K562 (cell line): ENCODE results near the gene MRPS18B. TPM values are rescaled to one million over a fixed set of nuclear protein-coding genes. Genes with fewer than 3 reads are reported as not detected.

Source experiments
- ARID2 ChIP-seq: fragments of 450-650 bp; IDR thresholded peaks from 2 replicates; pipeline ENCODE4 v1.6.1; 2017; ENCODE audit warnings: antibody characterized with exemption, mild to moderate bottlenecking
- ELF2 ChIP-seq: fragments of 250-450 bp; sonication (Bioruptor Pico); IDR thresholded peaks from 2 replicates; pipeline ENCODE4 v1.5.0; 2021; ENCODE audit warnings: mild to moderate bottlenecking
- FOXA1 ChIP-seq: fragments of 450-650 bp; IDR thresholded peaks from 2 replicates; pipeline ENCODE4 v1.6.1; 2016; ENCODE audit warnings: mild to moderate bottlenecking, borderline replicate concordance
- FOXK1 ChIP-seq: sonication (generic); formaldehyde crosslinking; IDR thresholded peaks from 2 replicates; pipeline ENCODE4 v1.8.0; 2022; ENCODE audit warnings: missing genetic modification reagents, mild to moderate bottlenecking, borderline replicate concordance
- HLTF ChIP-seq: fragments of 450-650 bp; IDR thresholded peaks from 2 replicates; pipeline ENCODE4 v1.6.1; 2016
- MAZ ChIP-seq, 2 experiments: fragments of 450-650 bp in 1 of 2; sonication (generic) in 1 of 2; formaldehyde crosslinking; IDR thresholded peaks in 1 of 2; conservative IDR thresholded peaks in 1 of 2; 2 replicates each; pipeline versions ENCODE4 v1.4.0 to v1.5.0; 2020; ENCODE audit warnings: mild to moderate bottlenecking in 1 of 2, missing genetic modification reagents in 1 of 2
- RBM14 ChIP-seq: fragments of 200-400 bp; formaldehyde crosslinking; IDR thresholded peaks from 2 replicates; pipeline ENCODE4 v1.6.1; 2018; ENCODE audit warnings: low read depth, mild to moderate bottlenecking, low read length, moderate library complexity, borderline replicate concordance; ENCODE audit not compliant: insufficient read depth
- RFX5 ChIP-seq: IDR thresholded peaks from 2 replicates; pipeline ENCODE4 v1.6.1; 2011; ENCODE audit warnings: low read depth, mild to moderate bottlenecking, improper control_type of control experiment, low read length
- TARDBP ChIP-seq: fragments of 450-650 bp; IDR thresholded peaks from 2 replicates; pipeline ENCODE4 v1.6.1; 2016
- TGIF2 ChIP-seq: sonication (generic); formaldehyde crosslinking; IDR thresholded peaks from 2 replicates; pipeline ENCODE4 v1.8.1; 2022; ENCODE audit warnings: mild to moderate bottlenecking, missing genetic modification reagents, moderate library complexity
- XRCC4 ChIP-seq: IDR thresholded peaks from one replicate; pipeline ENCODE4 v1.6.1; 2011; ENCODE audit not compliant: insufficient read depth, insufficient read length; ENCODE audit errors: extremely low read depth
- ZBTB8A ChIP-seq: fragments of 450-650 bp; IDR thresholded peaks from 2 replicates; pipeline ENCODE4 v1.6.1; 2018; ENCODE audit warnings: mild to moderate bottlenecking, moderate library complexity; ENCODE audit not compliant: partially characterized antibody
- ZNF583 ChIP-seq: fragments of 250-450 bp; sonication (Bioruptor Pico); IDR thresholded peaks from 2 replicates; pipeline ENCODE4 v1.4.0; 2020
- ZNF695 ChIP-seq: fragments of 450-650 bp; formaldehyde crosslinking; IDR thresholded peaks from 2 replicates; pipeline ENCODE4 v1.4.0; 2020; ENCODE audit warnings: mild to moderate bottlenecking, moderate library complexity
- polyA plus RNA-seq, 8 experiments: library from polyadenylated mRNA; depleted of rRNA in 4 of 8; stranded (reverse) in 5 of 8; unstranded in 3 of 8; fragments of >200 nt; fragmentation: Nextera tagmentation in 2 of 8; fragmentation: Illumina TruSeq in 1 of 8; extraction: Ambion mirVana in 2 of 8; extraction: Trizol in 1 of 8; gene quantifications; 2 replicates each; pipeline versions ENCODE4 v1.2.1 to v1.2.3, GENCODE V29; 2011 to 2014; ENCODE audit warnings: inconsistent platforms in 1 of 8, missing spikeins in 1 of 8
- total RNA-seq, 7 experiments: library from RNA; depleted of rRNA in 6 of 7; stranded (reverse); fragments of >200 nt in 6 of 7; fragmentation: Illumina TruSeq in 2 of 7; extraction: Trizol in 2 of 7; gene quantifications; 2 replicates each; pipeline versions ENCODE4 v1.2.1 to v1.2.3, GENCODE V29; 2011 to 2021; ENCODE audit warnings: low replicate concordance in 1 of 7
- TF ChIP-seq, protein P1 (sequence below): sonication (generic); formaldehyde crosslinking; IDR thresholded peaks from 2 replicates; pipeline ENCODE4 v1.8.1; 2023; ENCODE audit warnings: missing genetic modification reagents, mild to moderate bottlenecking, borderline replicate concordance
- TF ChIP-seq, protein P2 (sequence below), 2 experiments: fragments of 450-650 bp; IDR thresholded peaks; 2 replicates each; pipeline ENCODE4 v1.6.1; 2016
- TF ChIP-seq, protein P3 (sequence below): fragments of 450-650 bp; formaldehyde crosslinking; IDR thresholded peaks from 2 replicates; pipeline ENCODE4 v1.4.0; 2020; ENCODE audit warnings: mild to moderate bottlenecking, mixed read lengths
- TF ChIP-seq, protein P4 (sequence below): fragments of 250-450 bp; sonication (Bioruptor Pico); IDR thresholded peaks from 2 replicates; pipeline ENCODE4 v1.4.0; 2020; ENCODE audit warnings: mild to moderate bottlenecking

MRPS18B gene
- total and polyA plus RNA-seq, 9 of the 15 experiments (the other 6 are each of a cell fraction or from before 2014, with no cell fraction given): 132 to 383 (median 178) TPM

DNA sequence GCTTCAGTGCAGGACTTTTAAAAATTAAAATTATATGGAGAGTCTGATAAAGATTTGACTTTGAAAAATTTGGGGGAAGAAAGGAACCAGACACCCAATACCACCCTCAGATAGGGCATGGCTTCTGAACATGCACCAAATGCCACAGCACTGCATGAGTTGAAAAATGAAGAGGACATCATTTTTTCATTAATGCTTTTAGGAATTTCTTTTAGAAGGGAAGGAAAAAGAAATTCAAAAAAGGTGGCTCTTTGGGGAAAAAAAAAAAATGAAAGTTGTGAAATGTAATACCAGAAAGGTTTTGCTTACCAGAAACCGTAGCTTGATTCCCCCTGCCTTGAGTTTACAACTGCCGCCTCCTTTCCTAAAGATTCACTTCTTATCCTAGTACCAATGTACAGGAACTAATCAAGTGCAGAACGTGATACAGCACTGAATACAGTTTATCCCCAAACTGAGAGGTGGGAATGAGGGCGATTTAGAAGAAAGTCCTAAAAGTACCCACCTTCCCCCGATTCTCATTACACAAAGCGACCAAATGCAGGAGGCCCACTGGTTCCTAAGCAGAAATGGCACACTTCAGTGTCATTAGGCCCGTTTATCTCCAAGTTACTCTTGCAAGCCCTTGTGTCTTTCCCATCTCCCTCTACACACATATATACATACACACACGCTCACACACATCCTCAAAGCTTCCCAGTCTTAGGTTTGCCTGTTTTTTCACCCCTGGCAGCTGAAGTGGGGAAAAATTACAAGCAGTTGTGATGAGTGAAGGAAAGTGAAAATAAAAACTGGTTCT, 3.4 kb upstream of the MRPS18B start (continued):
- TF ChIP-seq, protein P1, sequence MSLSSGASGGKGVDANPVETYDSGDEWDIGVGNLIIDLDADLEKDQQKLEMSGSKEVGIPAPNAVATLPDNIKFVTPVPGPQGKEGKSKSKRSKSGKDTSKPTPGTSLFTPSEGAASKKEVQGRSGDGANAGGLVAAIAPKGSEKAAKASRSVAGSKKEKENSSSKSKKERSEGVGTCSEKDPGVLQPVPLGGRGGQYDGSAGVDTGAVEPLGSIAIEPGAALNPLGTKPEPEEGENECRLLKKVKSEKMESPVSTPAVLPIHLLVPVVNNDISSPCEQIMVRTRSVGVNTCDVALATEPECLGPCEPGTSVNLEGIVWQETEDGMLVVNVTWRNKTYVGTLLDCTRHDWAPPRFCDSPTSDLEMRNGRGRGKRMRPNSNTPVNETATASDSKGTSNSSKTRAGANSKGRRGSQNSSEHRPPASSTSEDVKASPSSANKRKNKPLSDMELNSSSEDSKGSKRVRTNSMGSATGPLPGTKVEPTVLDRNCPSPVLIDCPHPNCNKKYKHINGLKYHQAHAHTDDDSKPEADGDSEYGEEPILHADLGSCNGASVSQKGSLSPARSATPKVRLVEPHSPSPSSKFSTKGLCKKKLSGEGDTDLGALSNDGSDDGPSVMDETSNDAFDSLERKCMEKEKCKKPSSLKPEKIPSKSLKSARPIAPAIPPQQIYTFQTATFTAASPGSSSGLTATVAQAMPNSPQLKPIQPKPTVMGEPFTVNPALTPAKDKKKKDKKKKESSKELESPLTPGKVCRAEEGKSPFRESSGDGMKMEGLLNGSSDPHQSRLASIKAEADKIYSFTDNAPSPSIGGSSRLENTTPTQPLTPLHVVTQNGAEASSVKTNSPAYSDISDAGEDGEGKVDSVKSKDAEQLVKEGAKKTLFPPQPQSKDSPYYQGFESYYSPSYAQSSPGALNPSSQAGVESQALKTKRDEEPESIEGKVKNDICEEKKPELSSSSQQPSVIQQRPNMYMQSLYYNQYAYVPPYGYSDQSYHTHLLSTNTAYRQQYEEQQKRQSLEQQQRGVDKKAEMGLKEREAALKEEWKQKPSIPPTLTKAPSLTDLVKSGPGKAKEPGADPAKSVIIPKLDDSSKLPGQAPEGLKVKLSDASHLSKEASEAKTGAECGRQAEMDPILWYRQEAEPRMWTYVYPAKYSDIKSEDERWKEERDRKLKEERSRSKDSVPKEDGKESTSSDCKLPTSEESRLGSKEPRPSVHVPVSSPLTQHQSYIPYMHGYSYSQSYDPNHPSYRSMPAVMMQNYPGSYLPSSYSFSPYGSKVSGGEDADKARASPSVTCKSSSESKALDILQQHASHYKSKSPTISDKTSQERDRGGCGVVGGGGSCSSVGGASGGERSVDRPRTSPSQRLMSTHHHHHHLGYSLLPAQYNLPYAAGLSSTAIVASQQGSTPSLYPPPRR: no peak
- TF ChIP-seq RBM14: no peak
- TF ChIP-seq, protein P2, sequence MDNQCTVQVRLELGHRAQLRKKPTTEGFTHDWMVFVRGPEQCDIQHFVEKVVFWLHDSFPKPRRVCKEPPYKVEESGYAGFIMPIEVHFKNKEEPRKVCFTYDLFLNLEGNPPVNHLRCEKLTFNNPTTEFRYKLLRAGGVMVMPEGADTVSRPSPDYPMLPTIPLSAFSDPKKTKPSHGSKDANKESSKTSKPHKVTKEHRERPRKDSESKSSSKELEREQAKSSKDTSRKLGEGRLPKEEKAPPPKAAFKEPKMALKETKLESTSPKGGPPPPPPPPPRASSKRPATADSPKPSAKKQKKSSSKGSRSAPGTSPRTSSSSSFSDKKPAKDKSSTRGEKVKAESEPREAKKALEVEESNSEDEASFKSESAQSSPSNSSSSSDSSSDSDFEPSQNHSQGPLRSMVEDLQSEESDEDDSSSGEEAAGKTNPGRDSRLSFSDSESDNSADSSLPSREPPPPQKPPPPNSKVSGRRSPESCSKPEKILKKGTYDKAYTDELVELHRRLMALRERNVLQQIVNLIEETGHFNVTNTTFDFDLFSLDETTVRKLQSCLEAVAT (IDR thresholded peaks at IDR 0.05): peak in 1 of 2 experiments; percentile 72; a peak in 2 of 4 replicates
- TF ChIP-seq FOXK1: no peak
- no peak for TF ChIP-seq ZBTB8A
- no peak for TF ChIP-seq ZNF583
- no peak for TF ChIP-seq RFX5
- TF ChIP-seq, protein P3, sequence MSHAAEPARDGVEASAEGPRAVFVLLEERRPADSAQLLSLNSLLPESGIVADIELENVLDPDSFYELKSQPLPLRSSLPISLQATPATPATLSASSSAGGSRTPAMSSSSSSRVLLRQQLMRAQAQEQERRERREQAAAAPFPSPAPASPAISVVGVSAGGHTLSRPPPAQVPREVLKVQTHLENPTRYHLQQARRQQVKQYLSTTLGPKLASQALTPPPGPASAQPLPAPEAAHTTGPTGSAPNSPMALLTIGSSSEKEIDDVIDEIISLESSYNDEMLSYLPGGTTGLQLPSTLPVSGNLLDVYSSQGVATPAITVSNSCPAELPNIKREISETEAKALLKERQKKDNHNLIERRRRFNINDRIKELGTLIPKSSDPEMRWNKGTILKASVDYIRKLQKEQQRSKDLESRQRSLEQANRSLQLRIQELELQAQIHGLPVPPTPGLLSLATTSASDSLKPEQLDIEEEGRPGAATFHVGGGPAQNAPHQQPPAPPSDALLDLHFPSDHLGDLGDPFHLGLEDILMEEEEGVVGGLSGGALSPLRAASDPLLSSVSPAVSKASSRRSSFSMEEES: no peak; the same call in 1 of the 2 replicates
- peak; percentile 79; the same call in 1 of the 2 replicates for TF ChIP-seq TARDBP
- TF ChIP-seq XRCC4: no peak
- no peak for TF ChIP-seq TGIF2
- TF ChIP-seq ELF2 (CRISPR knock-in tag): peak; percentile 9; the same call in 1 of the 2 replicates
- TF ChIP-seq HLTF: 0 out of 2 replicates have a peak, but pooled peaks have one; percentile 62
- TF ChIP-seq MAZ (CRISPR knock-in tag; conservative IDR thresholded peaks at IDR 0.05 in 1 of 2, IDR thresholded peaks at IDR 0.05 in 1 of 2): peak in 1 of 2 experiments; percentile 59; a peak in 1 of 4 replicates
- TF ChIP-seq, protein P4, sequence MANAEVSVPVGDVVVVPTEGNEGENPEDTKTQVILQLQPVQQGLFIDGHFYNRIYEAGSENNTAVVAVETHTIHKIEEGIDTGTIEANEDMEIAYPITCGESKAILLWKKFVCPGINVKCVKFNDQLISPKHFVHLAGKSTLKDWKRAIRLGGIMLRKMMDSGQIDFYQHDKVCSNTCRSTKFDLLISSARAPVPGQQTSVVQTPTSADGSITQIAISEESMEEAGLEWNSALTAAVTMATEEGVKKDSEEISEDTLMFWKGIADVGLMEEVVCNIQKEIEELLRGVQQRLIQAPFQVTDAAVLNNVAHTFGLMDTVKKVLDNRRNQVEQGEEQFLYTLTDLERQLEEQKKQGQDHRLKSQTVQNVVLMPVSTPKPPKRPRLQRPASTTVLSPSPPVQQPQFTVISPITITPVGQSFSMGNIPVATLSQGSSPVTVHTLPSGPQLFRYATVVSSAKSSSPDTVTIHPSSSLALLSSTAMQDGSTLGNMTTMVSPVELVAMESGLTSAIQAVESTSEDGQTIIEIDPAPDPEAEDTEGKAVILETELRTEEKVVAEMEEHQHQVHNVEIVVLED (CRISPR knock-in tag): no peak
- no peak for TF ChIP-seq ZNF695 (CRISPR knock-in tag)
- peak; percentile 59; the same call in 1 of the 2 replicates for TF ChIP-seq ARID2
- TF ChIP-seq FOXA1: no peak
